ENCODE data around the gene NOM1.

NOM1 gene

DNA sequence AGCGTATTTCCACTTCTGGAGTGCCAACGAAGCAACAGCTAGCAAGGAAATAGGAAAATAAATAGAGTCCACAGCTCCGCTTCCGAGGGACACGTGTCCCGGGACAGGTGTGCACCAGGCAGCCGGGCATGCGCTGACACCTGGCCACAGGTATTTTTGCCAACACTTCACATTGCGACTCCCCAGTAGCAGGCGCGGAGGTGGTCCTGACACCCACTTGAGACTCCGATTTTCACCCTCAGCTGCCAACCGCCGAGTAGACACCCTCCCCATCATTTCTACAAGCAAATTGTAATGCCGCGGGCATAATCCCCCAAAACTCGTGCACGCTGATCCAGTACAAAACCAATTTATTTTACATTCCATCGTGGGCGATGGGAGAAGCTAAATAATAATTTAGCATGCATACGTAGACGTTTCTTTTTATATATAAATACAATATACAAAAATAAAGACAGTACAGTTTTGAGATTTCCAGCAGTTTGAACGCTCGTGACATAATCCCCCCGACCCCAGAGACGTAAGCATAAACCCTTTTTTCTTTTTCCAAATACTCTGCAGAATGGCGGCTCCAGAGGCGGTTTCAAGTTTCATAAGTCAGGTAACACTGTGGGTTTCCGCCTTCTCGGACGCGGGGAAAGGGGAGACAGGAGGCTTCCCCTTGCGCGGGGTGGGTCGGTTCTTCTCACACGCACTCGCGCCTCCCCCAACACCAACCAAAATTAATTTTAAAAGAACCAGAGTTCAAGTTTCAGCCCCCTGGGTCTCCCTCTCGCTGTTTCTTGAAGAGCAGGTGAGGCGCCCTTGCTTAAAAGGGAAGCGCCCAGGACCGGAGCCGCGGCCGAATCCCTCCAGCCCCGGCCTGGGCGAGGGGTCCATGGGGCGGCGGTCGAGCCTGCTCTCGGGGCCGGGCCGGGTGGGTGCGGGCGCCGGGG lies 55.3 kb downstream of the NOM1 start:
- Histone ChIP-seq H3K27me3 (replicated peaks; ENCODE audit: control insufficient read depth, insufficient read depth, low read length) (no peaks in the 10 kb centered on the region; the same call in 1 of the 2 replicates), H3K4me3 (replicated peaks; ENCODE audit: low read depth, low read length) (no peak overlapping the region), H3K36me3 (ENCODE audit: control insufficient read depth, insufficient read depth, low read length) (no peaks in the 10 kb centered on the region)

DNA sequence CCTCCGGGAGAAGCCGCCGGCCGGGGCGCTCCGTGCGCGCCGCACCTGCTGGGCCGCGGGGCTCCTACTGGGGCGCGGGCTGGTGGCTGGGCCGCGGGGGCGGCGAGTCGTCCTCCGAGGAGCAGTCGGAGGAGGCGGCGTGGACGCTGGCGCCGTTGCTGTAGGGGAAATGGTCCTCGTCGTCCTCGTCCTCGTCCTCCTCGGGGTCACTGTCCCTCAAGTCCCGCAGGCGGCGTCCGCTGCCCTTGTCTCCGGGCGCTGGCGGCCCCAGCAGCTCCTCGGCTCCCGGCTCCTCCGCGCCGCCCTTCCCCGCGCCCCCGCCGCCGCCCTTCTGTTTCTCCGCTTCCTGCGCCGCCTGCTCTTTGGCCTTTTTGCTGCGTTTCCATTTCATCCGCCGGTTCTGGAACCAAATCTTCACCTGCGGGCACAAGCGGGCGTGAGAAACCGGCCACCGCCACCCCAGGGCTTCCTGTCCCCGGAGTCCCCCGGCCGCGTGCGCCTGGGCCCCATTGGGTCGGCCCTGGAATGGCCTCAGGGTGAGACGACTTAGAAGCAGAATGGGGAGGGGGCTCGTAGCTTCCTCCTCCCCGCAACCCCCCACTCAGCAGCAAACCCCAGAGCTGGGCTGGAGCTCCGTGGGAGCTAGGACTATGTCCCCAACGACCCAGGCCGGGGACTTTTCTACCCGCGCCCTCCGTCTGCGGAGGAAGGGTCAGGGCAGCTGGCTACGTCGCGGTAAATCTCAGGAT lies 56.1 kb downstream of the NOM1 start:
- DNase-seq (ENCODE audit: extremely low read depth, insufficient read length): no peak
- TF ChIP-seq, protein P1, sequence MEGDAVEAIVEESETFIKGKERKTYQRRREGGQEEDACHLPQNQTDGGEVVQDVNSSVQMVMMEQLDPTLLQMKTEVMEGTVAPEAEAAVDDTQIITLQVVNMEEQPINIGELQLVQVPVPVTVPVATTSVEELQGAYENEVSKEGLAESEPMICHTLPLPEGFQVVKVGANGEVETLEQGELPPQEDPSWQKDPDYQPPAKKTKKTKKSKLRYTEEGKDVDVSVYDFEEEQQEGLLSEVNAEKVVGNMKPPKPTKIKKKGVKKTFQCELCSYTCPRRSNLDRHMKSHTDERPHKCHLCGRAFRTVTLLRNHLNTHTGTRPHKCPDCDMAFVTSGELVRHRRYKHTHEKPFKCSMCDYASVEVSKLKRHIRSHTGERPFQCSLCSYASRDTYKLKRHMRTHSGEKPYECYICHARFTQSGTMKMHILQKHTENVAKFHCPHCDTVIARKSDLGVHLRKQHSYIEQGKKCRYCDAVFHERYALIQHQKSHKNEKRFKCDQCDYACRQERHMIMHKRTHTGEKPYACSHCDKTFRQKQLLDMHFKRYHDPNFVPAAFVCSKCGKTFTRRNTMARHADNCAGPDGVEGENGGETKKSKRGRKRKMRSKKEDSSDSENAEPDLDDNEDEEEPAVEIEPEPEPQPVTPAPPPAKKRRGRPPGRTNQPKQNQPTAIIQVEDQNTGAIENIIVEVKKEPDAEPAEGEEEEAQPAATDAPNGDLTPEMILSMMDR (IDR thresholded peaks at IDR 0.05; ENCODE audit: insufficient read depth, low read length, poor library complexity, severe bottlenecking): no peak
- H3K4me3 ChIP-seq (replicated peaks; ENCODE audit: low read depth, low read length): no peak overlapping the region; the same call in 1 of the 2 replicates
- no peaks in the 10 kb centered on the region; the same call in 1 of the 2 replicates for H3K27me3 ChIP-seq (replicated peaks; ENCODE audit: control insufficient read depth, insufficient read depth, low read length)
- H3K36me3 ChIP-seq (ENCODE audit: control insufficient read depth, insufficient read depth, low read length): no peaks in the 10 kb centered on the region

More for the DNA sequence above, 55.3 kb downstream of the NOM1 start:
- DNase-seq (ENCODE audit: extremely low read depth, insufficient read length): no peak
- TF ChIP-seq, protein P1 (IDR thresholded peaks at IDR 0.05; ENCODE audit: insufficient read depth, low read length, poor library complexity, severe bottlenecking): no peak

DNA sequence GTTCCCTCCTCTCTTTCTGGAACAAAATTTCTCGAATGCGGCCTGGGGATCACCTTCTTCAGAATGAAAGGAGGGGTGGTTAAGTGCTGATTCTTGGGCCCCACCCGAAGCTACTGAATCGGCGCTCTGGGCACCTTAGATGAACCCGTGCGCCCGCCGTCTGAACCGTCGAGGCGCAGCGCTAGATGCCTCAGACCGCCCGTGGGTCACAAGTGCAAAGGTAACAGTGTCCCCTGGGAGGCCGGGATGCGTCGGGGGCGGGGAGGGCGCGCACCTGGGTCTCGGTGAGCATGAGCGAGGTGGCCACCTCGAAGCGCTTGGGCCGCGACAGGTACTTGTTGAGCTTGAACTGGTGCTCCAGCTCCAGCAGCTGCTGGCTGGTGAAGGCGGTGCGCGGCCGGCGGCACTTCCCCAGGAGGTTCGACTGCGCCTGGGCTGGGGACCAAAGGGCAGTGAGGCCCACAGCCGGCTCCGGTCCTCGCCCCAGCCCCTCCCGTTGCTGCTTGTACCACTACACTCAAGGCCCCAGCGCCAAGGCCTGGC lies 56.8 kb downstream of the NOM1 start:
- Histone ChIP-seq H3K4me3 (replicated peaks; ENCODE audit: low read depth, low read length) (no peak overlapping the region), H3K27me3 (replicated peaks; ENCODE audit: control insufficient read depth, insufficient read depth, low read length) (no peaks in the 10 kb centered on the region; the same call in 1 of the 2 replicates), H3K36me3 (ENCODE audit: control insufficient read depth, insufficient read depth, low read length) (no peaks in the 10 kb centered on the region)
- TF ChIP-seq, protein P1 (IDR thresholded peaks at IDR 0.05; ENCODE audit: insufficient read depth, low read length, poor library complexity, severe bottlenecking): no peak
- DNase-seq (ENCODE audit: extremely low read depth, insufficient read length): no peak

DNA sequence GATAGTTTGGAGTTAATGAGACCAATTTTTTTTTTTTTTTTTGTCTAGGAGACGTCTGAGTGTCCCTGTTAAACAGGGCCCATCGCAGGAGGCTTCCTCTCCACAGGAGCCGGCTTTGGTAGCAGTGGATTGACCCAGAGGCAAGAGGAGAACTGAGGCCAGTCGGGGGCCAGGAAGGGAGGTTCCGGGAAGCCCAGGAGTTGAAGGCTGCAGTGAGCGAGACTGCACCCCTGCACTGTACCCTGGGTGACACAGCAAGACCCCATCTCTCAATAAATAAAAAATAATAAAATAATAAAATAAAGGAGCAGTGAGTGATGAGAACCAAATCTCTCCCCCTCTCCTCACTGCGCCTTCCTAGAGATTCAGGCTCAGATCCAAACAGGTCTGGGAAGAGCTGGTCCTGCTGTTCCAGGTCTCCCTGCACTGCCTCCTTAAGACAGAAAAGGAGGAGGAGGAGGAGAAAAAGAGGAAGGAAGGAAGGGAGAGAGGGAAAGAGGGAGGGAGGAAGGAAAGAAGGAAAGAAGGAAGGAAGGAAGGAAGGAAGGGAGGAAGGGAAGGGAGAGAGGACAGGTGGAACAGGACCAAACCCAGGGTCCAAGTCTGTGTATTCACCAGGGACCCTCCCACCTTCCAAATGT lies 57.4 kb downstream of the NOM1 start:
- Histone ChIP-seq H3K4me3 (replicated peaks; ENCODE audit: low read depth, low read length) (no peak overlapping the region), H3K27me3 (replicated peaks; ENCODE audit: control insufficient read depth, insufficient read depth, low read length) (no peaks in the 10 kb centered on the region; the same call in 1 of the 2 replicates), H3K36me3 (ENCODE audit: control insufficient read depth, insufficient read depth, low read length) (no peaks in the 10 kb centered on the region)
- TF ChIP-seq, protein P1 (IDR thresholded peaks at IDR 0.05; ENCODE audit: insufficient read depth, low read length, poor library complexity, severe bottlenecking): no peak
- DNase-seq (ENCODE audit: extremely low read depth, insufficient read length): no peak

DNA sequence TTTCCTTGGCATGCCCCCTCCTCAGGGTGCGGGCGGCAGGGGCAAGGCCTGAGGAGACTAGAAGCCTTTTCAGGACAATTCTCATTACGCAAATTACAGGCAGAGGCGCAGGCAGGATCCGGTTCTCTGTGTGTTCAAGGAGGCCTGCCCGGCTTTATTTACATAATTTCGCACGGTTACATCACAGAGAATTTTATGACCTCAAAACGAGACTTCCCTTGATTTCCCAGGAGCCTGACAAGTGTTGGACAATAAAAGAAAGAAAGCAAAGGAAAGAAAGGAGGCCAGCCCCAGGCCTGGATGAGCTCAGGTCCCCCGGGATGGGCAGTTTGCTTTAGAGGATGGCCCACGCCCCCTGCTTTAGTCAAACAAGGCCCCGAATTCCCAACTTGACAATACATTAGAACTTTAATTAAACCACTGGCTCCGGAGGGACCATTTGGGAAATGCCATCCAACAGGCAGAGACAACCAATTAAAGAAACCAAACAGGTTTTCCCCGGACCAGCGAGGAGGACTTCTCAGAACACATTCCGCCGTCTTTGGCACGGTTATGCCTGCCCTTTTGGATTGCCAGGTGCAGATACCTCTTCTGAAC lies 58.1 kb downstream of the NOM1 start:
- Histone ChIP-seq H3K36me3 (ENCODE audit: control insufficient read depth, insufficient read depth, low read length) (no peaks in the 10 kb centered on the region), H3K4me3 (replicated peaks; ENCODE audit: low read depth, low read length) (no peak overlapping the region), H3K27me3 (replicated peaks; ENCODE audit: control insufficient read depth, insufficient read depth, low read length) (no peaks in the 10 kb centered on the region; the same call in 1 of the 2 replicates)
- DNase-seq (ENCODE audit: extremely low read depth, insufficient read length): no peak
- TF ChIP-seq, protein P1 (IDR thresholded peaks at IDR 0.05; ENCODE audit: insufficient read depth, low read length, poor library complexity, severe bottlenecking): no peak
